Brain microvascular endothelial cell (primary cell): ENCODE results near the gene STXBP1.

Source experiments
- DNase-seq: peaks from one replicate; pipeline ENCODE4 v3.0.0-alpha.2; 2020
- H3K27ac ChIP-seq: fragments of 250-450 bp; sonication (Bioruptor Pico); 2 replicates; pipeline ENCODE4 v1.5.1; 2020; ENCODE audit warnings: mild to moderate bottlenecking, moderate library complexity
- H3K27me3 ChIP-seq: fragments of 250-450 bp; sonication (Bioruptor Pico); replicated peaks from 2 replicates; pipeline ENCODE4 v1.5.1; 2020; ENCODE audit warnings: mild to moderate bottlenecking
- H3K36me3 ChIP-seq: fragments of 250-450 bp; sonication (Bioruptor Pico); replicated peaks from 2 replicates; pipeline ENCODE4 v1.5.1; 2020; ENCODE audit warnings: mild to moderate bottlenecking
- H3K4me3 ChIP-seq: 2 replicates; pipeline ENCODE4 v1.5.1; 2011; ENCODE audit warnings: low read depth, mild to moderate bottlenecking, control low read depth, low read length, moderate library complexity
- in situ Hi-C: cut with HindIII; loops from 2 replicates; pipeline ENCODE4 v1.10.0; 2017; ENCODE audit warnings: low sequenced_read_pairs, low pct_ligation_motif_present
- TF ChIP-seq, protein P1 (sequence below): IDR thresholded peaks from 2 replicates; pipeline ENCODE4 v1.5.1; 2011; ENCODE audit warnings: low read depth, mild to moderate bottlenecking, moderate library complexity, low read length, control low read depth, inconsistent platforms; ENCODE audit errors: missing control alignments

The STXBP1 gene

DNA sequence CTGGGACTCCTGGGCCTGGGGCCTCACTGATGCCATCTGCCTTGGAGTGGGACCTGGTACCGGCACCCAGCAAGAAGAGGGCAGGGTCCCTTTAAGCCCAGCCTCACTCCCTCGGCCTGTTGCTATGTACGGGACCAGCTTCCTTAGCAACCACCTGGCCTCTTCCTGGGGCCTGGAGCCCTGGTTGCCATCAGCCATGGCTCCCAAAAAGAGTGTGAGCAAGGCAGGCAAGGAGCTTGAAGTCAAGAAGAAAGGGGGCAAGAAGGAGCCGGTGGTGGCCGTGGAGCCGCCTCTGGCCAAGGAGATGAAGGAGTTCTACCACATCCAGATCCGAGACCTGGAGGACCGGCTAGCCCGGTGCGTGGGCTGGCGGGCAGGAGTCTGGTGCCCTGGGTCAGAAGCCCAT, 94.8 kb downstream of the STXBP1 start, which contains the start of gene CFAP157:
TSS of gene CFAP157 (plus strand) at position 153 of the 406 bp plus-strand sequence. CDS start at position 197, 44 bp downstream.
- no peak for DNase-seq
- H3K4me3 ChIP-seq, result no peak within 1 kb of the TSS
- H3K36me3 ChIP-seq, result no peaks in the 10 kb centered on the region
- in situ Hi-C loops, result no loop called here
- no peak within 1 kb of the TSS for H3K27ac ChIP-seq
- no peaks in the 10 kb centered on the region for H3K27me3 ChIP-seq
- TF ChIP-seq, protein P1, sequence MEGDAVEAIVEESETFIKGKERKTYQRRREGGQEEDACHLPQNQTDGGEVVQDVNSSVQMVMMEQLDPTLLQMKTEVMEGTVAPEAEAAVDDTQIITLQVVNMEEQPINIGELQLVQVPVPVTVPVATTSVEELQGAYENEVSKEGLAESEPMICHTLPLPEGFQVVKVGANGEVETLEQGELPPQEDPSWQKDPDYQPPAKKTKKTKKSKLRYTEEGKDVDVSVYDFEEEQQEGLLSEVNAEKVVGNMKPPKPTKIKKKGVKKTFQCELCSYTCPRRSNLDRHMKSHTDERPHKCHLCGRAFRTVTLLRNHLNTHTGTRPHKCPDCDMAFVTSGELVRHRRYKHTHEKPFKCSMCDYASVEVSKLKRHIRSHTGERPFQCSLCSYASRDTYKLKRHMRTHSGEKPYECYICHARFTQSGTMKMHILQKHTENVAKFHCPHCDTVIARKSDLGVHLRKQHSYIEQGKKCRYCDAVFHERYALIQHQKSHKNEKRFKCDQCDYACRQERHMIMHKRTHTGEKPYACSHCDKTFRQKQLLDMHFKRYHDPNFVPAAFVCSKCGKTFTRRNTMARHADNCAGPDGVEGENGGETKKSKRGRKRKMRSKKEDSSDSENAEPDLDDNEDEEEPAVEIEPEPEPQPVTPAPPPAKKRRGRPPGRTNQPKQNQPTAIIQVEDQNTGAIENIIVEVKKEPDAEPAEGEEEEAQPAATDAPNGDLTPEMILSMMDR, result no peak

DNA sequence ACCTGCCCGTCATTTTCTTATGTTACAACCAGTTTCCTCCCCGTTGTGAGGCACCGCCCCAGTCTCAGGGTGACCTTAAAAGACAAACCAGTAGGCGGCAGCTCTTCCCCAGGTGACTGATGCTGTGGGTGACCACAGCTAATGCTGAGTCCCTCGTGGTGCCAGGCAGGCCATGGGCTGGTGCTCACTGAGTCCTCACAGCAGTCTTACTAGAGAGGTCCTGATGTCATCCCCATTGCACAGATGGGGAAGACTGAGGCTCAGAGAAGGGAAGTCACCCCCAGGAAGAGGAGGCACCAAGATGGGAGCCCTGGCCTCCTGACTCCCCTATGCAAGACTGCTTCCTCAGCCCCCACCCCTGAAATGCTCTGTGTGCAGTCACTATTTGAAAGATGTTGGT, 95.7 kb downstream of the STXBP1 start:
- in situ Hi-C loops, result no loop called here
- Histone ChIP-seq H3K27me3 (no peaks in the 10 kb centered on the region), H3K36me3 (no peaks in the 10 kb centered on the region), H3K27ac (no peak overlapping the region), H3K4me3 (no peak overlapping the region)
- TF ChIP-seq, protein P1, result no peak
- DNase-seq, result no peak

DNA sequence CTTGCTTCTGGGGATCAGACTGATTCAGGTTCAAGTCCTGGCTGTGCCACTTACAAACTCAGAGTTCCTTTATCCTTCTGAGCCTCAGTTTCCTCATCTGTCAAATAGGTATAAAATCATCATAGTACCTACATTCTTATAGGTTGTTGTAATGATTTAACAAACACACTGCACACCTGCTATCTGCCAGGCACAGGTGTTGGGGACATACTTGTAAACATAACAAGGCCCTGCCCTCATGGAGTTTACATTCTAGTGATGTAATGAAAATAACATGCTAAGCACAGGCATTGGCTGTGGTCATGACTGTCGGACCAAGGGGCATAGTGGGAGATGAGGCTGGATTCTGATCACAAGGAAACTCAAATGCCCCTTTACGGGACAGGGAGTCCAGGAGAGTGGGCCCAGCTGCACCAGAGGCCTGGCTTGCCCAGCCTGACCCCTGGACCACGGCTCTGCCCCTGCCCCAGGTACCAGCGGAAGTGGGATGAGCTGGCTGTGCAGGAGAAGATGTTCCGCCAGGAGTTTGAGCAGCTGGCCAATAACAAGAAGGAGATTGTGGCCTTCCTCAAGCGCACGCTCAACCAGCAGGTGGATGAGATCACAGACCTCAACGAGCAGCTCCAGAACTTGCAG, 97.0 kb downstream of the STXBP1 start:
- no peaks in the 10 kb centered on the region for H3K36me3 ChIP-seq
- no peaks in the 10 kb centered on the region for H3K27me3 ChIP-seq
- H3K4me3 ChIP-seq, result no peak overlapping the region
- no peak for DNase-seq
- in situ Hi-C loops, result no loop called here
- TF ChIP-seq, protein P1, result no peak
- no peak overlapping the region for H3K27ac ChIP-seq

DNA sequence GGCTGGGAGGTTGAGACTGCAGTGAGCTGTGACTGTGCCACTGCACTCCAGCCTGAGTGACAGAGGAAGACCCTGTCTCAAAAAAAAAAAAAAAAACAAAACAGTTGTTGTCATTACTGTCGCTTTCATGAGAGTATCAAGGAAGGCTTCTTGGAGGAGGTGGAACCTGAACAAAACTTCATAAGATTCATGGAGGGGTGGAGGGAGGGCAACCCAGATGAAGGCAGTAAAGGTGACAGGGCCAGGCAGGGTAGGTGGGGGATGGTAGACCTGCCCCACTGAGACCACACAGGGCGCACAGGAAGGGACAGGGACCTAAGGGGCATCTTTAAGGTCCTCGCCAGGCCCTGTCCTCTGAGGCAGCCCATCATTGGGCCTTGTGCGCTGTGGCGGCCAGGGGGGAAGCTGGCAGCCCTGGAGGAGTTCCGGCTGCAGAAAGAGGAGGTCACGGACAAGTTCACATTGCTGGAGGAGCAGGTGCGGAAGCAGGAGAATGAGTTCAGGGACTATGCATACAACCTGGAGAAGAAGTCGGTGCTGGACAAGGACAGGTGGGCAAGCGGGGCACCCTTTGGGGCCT, 98.2 kb downstream of the STXBP1 start:
- TF ChIP-seq, protein P1, result no peak
- in situ Hi-C loops, result no loop called here
- no peak for DNase-seq
- Histone ChIP-seq H3K27ac (no peak overlapping the region), H3K27me3 (no peaks in the 10 kb centered on the region), H3K4me3 (no peak overlapping the region), H3K36me3 (no peaks in the 10 kb centered on the region)

DNA sequence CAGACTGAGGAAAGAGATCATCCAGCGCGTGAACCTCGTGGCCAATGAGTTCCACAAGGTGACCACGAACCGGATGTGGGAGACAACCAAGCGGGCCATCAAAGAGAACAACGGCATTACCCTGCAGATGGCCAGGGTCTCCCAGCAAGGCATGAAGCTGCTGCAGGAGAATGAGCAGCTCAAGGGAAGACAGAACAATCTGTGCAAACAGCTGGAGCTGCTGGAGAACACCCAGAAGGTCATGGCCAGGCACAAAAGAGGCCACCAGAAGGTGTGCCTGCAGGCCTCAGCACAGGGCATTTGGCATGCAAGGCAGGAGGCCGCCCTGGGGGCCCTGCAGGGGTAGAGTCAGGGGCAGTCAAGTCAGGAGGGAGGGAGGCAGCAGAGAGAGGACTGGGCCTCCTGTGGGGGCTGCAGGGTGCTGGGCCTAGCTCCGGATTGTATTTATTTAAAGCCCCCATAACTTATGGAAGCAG, 99.2 kb downstream of the STXBP1 start:
- DNase-seq, result no peak
- Histone ChIP-seq H3K27me3 (no peaks in the 10 kb centered on the region), H3K4me3 (no peak overlapping the region), H3K36me3 (no peaks in the 10 kb centered on the region), H3K27ac (no peak overlapping the region)
- in situ Hi-C loops, result no loop called here
- TF ChIP-seq, protein P1, result no peak

DNA sequence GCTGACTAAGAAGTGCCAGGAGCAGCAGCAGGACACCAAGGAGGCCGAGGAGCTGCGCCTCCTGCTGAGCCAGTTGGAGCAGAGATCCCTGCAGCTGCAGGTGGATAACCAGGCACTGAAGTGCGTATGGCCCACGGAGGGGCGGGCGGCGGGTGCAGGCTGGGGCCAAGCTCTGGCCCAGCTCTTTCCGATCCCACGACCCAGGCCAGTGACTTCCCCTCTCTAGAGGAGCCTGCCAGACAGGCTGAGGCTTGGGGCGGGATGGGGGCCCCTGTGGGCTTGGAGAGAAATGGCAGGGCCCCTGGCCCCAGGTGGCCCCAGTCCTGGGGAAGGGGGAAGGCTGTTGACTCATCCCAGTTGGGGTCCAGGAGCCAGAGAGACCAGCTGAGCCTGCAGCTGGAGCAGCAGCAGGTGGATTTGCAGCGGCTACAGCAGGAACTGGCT, 99.8 kb downstream of the STXBP1 start:
- H3K36me3 ChIP-seq, result no peaks in the 10 kb centered on the region
- in situ Hi-C loops, result no loop called here
- no peak overlapping the region for H3K4me3 ChIP-seq
- DNase-seq, result no peak
- no peaks in the 10 kb centered on the region for H3K27me3 ChIP-seq
- no peak overlapping the region for H3K27ac ChIP-seq
- TF ChIP-seq, protein P1, result no peak
